Right renal pelvis (tissue), 4 donors: ENCODE results near the gene SCAI. TPM values are rescaled to one million over a fixed set of nuclear protein-coding genes. Genes with fewer than 3 reads are reported as not detected.
"Not testable (repeated sequence)": the region's sequence is repeated elsewhere in the genome, so short reads cannot be mapped to it uniquely, and the experiment has no call there.

Experiments
- DNase-seq, 4 donors: peaks; one replicate each; pipeline ENCODE4 v3.0.0-alpha.2; 2013; ENCODE audit warnings: low read depth in 4 of 4, low spot score in 3 of 4, missing footprints in 1 of 4
- polyA plus RNA-seq, 4 donors: library from polyadenylated mRNA; unstranded; fragments of 120-200 nt; gene quantifications; one replicate each; pipeline ENCODE4 v1.2.1, GENCODE V29; 2013; ENCODE audit not compliant: insufficient read length in 4 of 4

The SCAI gene
- polyA plus RNA-seq, 4 donors = 8.9 to 12.4 (median 11.0) TPM

- not testable (repeated sequence) for DNase-seq
These were observed 34.8 kb downstream of the SCAI start for GRCh38 chr9:125108541-125108940.

- DNase-seq = no peak
These were observed 36.9 kb downstream of the SCAI start for GRCh38 chr9:125106285-125106893.

- DNase-seq = no peak
These were observed 39.4 kb downstream of the SCAI start for GRCh38 chr9:125103770-125104460.

GRCh38 chr9:125103021-125103420 lies 40.3 kb downstream of the SCAI start:
- no peak for DNase-seq

- DNase-seq = no peak
These were observed 42.5 kb downstream of the SCAI start for GRCh38 chr9:125100822-125101221.

GRCh38 chr9:125099816-125100215 lies 43.5 kb downstream of the SCAI start:
- no peak for DNase-seq

- no peak for DNase-seq
These were observed 47.4 kb downstream of the SCAI start for GRCh38 chr9:125095821-125096443.

- DNase-seq = no peak
These were observed 52.2 kb downstream of the SCAI start for GRCh38 chr9:125091121-125091520.

GRCh38 chr9:125089331-125089730 lies 54.0 kb downstream of the SCAI start:
- DNase-seq = no peak

GRCh38 chr9:125088752-125089151 lies 54.6 kb downstream of the SCAI start:
- DNase-seq = no peak

GRCh38 chr9:125085703-125086477 lies 57.4 kb downstream of the SCAI start:
- DNase-seq = no peak

GRCh38 chr9:125082197-125082596 lies 61.1 kb downstream of the SCAI start:
- DNase-seq = not testable (repeated sequence)

GRCh38 chr9:125080797-125081196 lies 62.5 kb downstream of the SCAI start:
- not testable (repeated sequence) for DNase-seq

- no peak for DNase-seq
These were observed 63.4 kb downstream of the SCAI start for GRCh38 chr9:125079931-125080330.

GRCh38 chr9:125075997-125076396 lies 67.3 kb downstream of the SCAI start:
- no peak for DNase-seq

GRCh38 chr9:125074976-125075375 lies 68.4 kb downstream of the SCAI start:
- no peak for DNase-seq

- DNase-seq = no peak
These were observed 76.3 kb downstream of the SCAI start for GRCh38 chr9:125066839-125067619.

- no peak for DNase-seq
These were observed 81.9 kb downstream of the SCAI start for GRCh38 chr9:125061391-125061790.

- no peak for DNase-seq
These were observed 93.9 kb downstream of the SCAI start for GRCh38 chr9:125049212-125050049.

GRCh38 chr9:125043631-125044030 lies 99.7 kb downstream of the SCAI start:
- DNase-seq = no peak
